SK-N-MC (cell line): ENCODE results near the gene CUEDC2.

Source experiments
- EZH2 ChIP-seq: fragments of 200-600 bp; sonication (generic); IDR thresholded peaks from one replicate; pipeline ENCODE4 v1.6.1; 2017; ENCODE audit warnings: antibody characterized with exemption
- POLR2AphosphoS5 ChIP-seq: IDR thresholded peaks from 2 replicates; pipeline ENCODE4 v1.6.1; 2012; ENCODE audit warnings: mild to moderate bottlenecking, low read depth, low read length, borderline replicate concordance

DNA sequence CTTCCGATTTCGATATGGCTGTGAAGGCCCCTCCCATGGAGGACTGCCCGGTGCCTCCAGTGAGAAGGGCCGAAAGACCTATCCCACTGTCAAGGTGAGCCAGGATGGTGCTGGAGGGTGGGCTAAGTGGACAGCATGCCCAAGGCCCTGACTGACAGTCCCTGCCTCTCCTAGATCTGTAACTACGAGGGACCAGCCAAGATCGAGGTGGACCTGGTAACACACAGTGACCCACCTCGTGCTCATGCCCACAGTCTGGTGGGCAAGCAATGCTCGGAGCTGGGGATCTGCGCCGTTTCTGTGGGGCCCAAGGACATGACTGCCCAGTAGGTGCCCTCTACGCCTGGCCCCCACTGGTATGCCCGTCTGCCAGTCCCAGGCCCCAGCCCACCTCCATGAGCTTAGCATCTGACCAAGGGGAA lies 35.6 kb downstream of the CUEDC2 start:
- no peak for TF ChIP-seq EZH2
- no peak for TF ChIP-seq POLR2AphosphoS5
